SJCRH30 (cell line): ENCODE results near the gene SIGLEC7. TPM values are rescaled to one million over a fixed set of nuclear protein-coding genes. Genes with fewer than 3 reads are reported as not detected.

Experiments used
- DNase-seq, 2 experiments: peaks; one replicate each; pipeline ENCODE4 v3.0.0-alpha.2; 2015 to 2020
- H3K27ac ChIP-seq: fragments of 250-450 bp; sonication (Bioruptor Pico); 2 replicates; pipeline ENCODE4 v1.5.1; 2020; ENCODE audit warnings: mild to moderate bottlenecking, moderate library complexity
- H3K27me3 ChIP-seq: fragments of 250-450 bp; sonication (Bioruptor Pico); 2 replicates; pipeline ENCODE4 v1.5.1; 2020; ENCODE audit warnings: mild to moderate bottlenecking, moderate library complexity
- H3K36me3 ChIP-seq: fragments of 250-450 bp; sonication (Bioruptor Pico); 2 replicates; pipeline ENCODE4 v1.5.1; 2020; ENCODE audit warnings: mild to moderate bottlenecking, moderate library complexity
- H3K4me1 ChIP-seq: fragments of 250-450 bp; sonication (Bioruptor Pico); 2 replicates; pipeline ENCODE4 v1.5.1; 2020; ENCODE audit warnings: mild to moderate bottlenecking, moderate library complexity
- H3K4me3 ChIP-seq: fragments of 250-450 bp; sonication (Bioruptor Pico); 2 replicates; pipeline ENCODE4 v1.5.1; 2020; ENCODE audit warnings: mild to moderate bottlenecking, moderate library complexity
- H3K9me3 ChIP-seq: fragments of 250-450 bp; sonication (Bioruptor Pico); replicated peaks from 2 replicates; pipeline ENCODE4 v1.5.1; 2020; ENCODE audit warnings: mild to moderate bottlenecking, moderate library complexity
- total RNA-seq: library from RNA; depleted of rRNA; stranded (reverse); fragments of >200 nt; shearing (Covaris generic); gene quantifications from 2 replicates; pipeline ENCODE4 v1.2.3, GENCODE V29; 2014; rRNA removed

SIGLEC7 gene
- total RNA-seq = not detected in 2 replicates

DNA sequence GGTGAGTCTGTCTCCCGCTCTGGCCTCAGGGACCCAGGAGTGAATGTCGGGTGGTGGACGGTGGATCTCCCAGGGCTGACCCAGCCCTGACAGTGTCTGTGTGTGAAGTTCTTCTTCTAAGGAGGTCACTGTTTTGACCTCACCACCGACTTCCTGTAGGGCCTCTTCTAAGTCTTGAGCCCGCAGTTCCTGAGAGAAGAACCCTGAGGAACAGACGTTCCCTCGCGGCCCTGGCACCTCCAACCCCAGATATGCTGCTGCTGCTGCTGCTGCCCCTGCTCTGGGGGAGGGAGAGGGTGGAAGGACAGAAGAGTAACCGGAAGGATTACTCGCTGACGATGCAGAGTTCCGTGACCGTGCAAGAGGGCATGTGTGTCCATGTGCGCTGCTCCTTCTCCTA, at the start of gene SIGLEC7:
SIGLEC7 (plus strand) TSS at position 183 of the 400 bp plus-strand sequence; CDS start at position 252, 69 bp downstream.
- Histone ChIP-seq H3K27me3 (peaks cover 16% of the 10 kb centered on the region), H3K4me1 (no peaks in the 10 kb centered on the region), H3K36me3 (no peaks in the 10 kb centered on the region), H3K4me3 (no peak within 1 kb of the TSS), H3K27ac (no peak within 1 kb of the TSS), H3K9me3 (no peaks in the 10 kb centered on the region)
- no peak for DNase-seq

DNA sequence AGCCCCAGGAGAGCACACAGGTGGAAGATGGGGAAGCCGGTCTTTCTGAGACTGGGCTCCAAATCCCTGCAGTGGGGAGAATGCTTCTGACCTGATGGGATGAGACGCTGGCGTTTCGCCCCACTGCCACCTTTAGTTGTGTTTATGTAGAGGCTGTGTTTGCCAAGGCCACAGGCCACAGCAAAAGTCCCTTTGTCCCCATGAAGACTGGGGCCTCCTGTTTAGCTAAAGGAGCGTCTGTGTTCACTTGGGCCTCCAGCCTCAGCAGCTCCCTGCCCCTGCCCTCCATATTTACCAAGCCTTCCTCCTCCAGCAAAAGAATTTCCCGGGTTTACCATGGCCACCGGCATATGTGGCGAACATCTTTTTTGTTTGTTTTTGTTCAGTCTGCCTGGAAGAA, 49.0 kb upstream of the SIGLEC7 start:
- no peak for DNase-seq
- Histone ChIP-seq H3K36me3 (no peaks in the 10 kb centered on the region), H3K9me3 (no peaks in the 10 kb centered on the region), H3K27ac (no peak overlapping the region), H3K4me3 (no peak overlapping the region), H3K4me1 (no peaks in the 10 kb centered on the region), H3K27me3 (no peaks in the 10 kb centered on the region)

DNA sequence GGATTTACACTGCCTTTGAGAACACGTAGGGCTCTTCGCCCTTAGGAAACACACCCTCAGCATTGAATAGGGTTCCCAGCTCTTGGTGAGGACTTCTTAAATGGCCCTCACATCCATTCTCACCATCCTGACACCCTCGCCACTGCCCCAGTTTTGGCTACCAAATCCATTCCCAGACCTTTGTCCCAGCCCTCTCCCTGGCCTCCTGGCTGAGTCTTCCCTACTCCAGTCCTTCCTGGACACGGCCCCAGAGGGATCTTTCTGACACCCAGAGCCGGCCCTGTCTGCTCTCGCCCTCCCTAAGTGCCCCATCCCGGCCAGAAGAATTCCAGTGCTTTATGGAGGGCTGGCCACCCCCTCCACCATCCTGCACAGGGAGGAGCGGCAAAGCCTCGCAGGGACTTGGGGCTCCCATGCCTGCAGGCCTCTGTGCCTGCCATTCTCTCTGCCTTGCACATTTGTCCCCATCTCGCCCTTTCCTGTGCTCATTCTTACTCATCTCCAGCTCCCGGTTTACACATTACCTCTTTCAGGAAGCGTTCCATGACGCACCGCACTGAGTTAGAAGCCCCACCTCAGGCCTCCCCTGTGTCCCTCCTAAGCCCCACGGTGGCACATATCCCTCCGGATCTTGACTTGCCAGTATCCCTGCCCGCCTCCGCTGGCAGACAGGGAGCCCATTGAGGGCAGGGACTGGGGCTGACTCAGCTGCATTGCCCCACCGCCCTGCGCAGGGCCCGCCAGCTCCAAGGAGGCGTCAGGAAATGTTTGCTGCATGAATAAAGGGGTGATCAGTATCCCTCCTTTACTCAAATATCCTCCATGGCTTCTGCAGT, 48.4 kb upstream of the SIGLEC7 start:
- DNase-seq = no peak
- Histone ChIP-seq H3K27me3 (no peaks in the 10 kb centered on the region), H3K9me3 (no peaks in the 10 kb centered on the region), H3K27ac (no peak overlapping the region), H3K4me1 (no peaks in the 10 kb centered on the region), H3K36me3 (no peaks in the 10 kb centered on the region), H3K4me3 (no peak overlapping the region)

DNA sequence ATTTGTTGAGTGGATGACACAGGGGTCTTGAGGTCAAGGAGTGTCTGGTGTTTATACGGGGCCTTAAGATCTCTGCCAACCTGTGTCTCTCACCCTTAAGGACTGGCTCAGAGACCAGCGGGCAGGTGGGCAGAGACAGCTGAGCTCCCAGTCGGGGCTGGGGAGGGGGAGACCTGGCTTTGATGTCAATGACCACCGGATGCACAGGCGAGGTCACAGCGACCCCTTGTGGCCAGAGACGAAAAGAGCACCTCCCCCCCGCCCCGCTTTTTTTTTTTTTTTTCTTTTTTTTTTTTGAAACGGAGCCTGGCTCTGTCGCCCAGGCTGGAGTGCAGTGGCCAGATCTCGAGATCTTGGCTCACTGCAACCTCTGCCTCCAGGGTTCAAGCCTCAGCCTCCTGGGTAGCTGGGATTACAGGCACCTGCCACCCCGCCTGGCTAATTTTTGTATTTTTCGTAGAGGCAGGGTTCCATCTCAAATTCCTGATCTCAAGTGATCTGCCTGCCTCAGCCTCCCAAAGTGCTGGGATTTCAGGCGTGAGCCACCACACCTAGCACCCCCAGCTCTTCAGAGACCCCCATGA, 47.3 kb upstream of the SIGLEC7 start:
- peak; percentile 39 to 65 for DNase-seq
- H3K4me3 ChIP-seq = no peak overlapping the region
- H3K27me3 ChIP-seq = no peaks in the 10 kb centered on the region
- H3K36me3 ChIP-seq = peaks cover 2% of the 10 kb centered on the region; the same call in 1 of the 2 replicates
- H3K4me1 ChIP-seq = no peaks in the 10 kb centered on the region
- no peaks in the 10 kb centered on the region for H3K9me3 ChIP-seq
- no peak overlapping the region for H3K27ac ChIP-seq

DNA sequence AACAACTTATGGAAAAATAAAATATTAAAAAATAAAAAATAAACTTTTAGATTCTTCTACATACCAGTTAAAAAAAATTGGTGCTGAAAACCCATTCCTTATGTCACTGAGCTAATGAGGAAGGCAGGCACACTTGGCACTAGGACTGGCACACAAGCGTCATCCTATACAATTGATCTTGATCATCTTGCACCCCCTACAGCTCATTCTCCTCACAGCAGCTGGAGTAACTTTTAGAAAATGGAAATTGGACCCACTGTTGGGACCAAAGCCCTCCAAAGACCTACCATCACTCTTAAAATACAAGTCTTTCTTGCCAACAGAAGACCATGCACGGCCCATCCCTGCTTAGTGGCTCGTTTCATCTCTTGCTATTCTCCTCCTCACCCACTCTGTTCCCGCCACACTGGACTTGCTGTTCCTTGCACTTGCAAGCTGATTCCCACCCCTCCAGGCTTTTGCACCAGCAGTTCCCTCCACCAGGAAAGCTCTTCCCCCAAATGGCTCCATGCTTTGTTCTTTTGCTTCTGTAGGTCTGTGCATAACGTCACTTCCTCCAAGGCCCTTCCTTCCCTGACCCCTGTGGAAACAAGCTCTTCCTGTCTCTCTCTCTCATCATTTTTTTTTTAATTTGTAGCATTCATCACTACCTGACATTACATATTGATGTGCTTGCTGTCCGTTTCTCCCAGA, 45.5 kb upstream of the SIGLEC7 start:
- peak in 1 of 2 experiments; percentile 9 for DNase-seq
- no peak overlapping the region for H3K27ac ChIP-seq
- H3K4me3 ChIP-seq = no peak overlapping the region
- H3K27me3 ChIP-seq = no peaks in the 10 kb centered on the region
- H3K9me3 ChIP-seq = no peaks in the 10 kb centered on the region
- peaks cover 6% of the 10 kb centered on the region; the same call in 1 of the 2 replicates for H3K36me3 ChIP-seq
- no peaks in the 10 kb centered on the region for H3K4me1 ChIP-seq

DNA sequence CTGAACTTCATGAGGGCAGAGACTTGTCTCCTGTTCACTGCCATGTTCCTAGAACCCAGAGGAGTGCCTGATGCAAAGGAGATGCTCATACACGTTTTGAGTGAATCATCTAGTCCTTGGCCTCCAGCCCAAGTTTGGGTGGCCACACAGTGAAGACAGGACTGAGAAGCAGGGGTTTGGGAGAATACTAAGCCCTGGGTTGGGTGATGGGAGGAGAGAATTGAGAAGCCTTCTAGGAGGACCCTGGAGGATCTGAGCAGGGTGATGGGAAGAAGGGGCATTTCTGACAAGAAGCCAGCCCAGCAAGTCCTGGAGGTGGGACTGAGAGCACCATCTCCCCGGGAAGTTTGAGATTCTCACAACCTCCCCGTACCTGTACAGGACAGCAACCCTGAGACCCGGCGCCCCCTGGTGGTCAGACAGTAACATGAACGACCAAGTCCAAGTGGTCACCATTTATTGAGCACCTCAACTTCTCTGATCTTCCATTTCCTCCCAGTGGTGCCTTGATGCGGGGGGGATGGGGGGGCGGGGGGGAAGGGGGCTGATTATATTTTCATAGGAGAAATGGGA, 44.8 kb upstream of the SIGLEC7 start:
- DNase-seq = peak; percentile 48 to 63
- no peaks in the 10 kb centered on the region for H3K9me3 ChIP-seq
- H3K36me3 ChIP-seq = peaks cover 6% of the 10 kb centered on the region; the same call in 1 of the 2 replicates
- no peaks in the 10 kb centered on the region for H3K27me3 ChIP-seq
- H3K27ac ChIP-seq = no peak overlapping the region
- H3K4me1 ChIP-seq = no peaks in the 10 kb centered on the region
- H3K4me3 ChIP-seq = no peak overlapping the region

DNA sequence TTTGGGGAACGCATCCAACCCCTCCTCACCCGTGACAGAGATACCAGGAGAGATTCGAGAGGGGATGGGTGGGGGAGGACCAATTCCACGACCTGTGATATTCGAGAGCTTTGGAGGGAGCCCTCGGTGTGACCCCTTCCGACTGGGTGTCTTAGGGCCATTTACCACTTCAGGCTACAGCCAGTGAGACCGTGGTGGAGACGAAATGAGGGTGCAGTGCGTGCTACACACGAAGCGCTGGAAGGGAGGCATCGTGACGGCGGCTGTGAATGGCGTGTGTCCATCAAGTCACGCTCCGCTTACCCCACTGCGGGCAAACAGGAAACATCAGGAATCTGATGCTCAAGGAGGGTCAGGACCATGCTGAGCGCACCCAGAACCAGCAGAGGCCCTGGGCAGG, 44.3 kb upstream of the SIGLEC7 start:
- Histone ChIP-seq H3K4me3 (no peak overlapping the region), H3K27me3 (no peaks in the 10 kb centered on the region), H3K27ac (no peak overlapping the region), H3K36me3 (peaks cover 7% of the 10 kb centered on the region; the same call in 1 of the 2 replicates), H3K4me1 (no peaks in the 10 kb centered on the region), H3K9me3 (no peaks in the 10 kb centered on the region)
- no peak for DNase-seq

DNA sequence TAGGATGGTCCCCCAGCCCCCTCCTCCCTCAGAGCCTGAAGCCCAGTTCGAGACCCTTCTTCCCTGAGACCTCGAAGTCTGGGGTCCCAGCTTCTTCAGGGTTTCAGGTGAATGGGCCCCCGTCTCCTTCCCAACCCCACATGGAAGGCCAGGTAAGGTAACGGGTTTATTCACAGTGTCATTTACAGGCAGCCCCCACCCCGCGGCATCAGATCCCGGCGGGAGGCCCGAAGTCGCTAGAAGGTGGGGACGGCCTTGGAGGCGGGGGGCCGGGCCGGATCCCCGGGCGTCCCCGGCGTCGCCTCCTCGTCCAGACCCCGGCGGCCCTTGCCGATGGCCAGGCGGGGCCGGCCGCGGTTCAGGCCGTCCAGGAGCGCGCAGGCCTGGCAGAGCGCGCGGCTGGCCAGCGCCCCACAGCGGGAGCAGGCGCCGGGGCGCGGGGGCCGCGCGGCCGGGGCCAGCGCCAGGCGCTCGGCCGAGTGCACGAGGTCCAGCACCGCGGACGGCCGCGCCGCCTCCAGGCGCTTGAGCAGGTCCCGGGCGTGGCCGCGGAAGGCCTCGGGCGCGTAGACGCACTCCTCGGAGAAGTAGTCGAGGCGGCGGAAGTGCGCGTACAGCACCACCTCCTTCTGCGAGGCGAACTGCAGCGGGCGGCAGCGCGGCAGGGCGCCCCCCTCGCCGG, 43.6 kb upstream of the SIGLEC7 start:
- H3K4me3 ChIP-seq = no peak overlapping the region
- H3K27ac ChIP-seq = no peak overlapping the region
- H3K27me3 ChIP-seq = no peaks in the 10 kb centered on the region
- H3K36me3 ChIP-seq = peaks cover 11% of the 10 kb centered on the region; the same call in 1 of the 2 replicates
- DNase-seq = no peak
- H3K4me1 ChIP-seq = no peaks in the 10 kb centered on the region
- no peaks in the 10 kb centered on the region for H3K9me3 ChIP-seq

DNA sequence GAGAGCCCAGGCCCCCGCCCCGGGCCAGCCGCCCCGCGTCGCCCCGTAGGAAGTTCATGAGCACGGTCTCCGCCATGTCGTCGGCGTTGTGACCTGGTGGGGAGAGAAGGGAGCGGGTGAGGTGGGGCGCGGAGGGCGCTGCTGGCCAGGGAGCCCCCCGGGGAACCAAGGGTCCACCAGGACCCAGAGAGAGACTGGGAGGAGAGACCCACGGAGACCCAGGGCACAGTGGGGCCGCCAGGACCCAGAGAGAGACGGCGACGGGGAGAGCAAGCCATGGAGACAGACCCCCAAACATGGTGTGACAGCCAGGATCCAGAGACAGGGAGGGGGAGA, 43.1 kb upstream of the SIGLEC7 start:
- Histone ChIP-seq H3K27me3 (no peaks in the 10 kb centered on the region), H3K36me3 (peaks cover 11% of the 10 kb centered on the region; the same call in 1 of the 2 replicates), H3K4me1 (no peaks in the 10 kb centered on the region), H3K4me3 (no peak overlapping the region), H3K9me3 (no peaks in the 10 kb centered on the region), H3K27ac (no peak overlapping the region)
- DNase-seq = no peak

DNA sequence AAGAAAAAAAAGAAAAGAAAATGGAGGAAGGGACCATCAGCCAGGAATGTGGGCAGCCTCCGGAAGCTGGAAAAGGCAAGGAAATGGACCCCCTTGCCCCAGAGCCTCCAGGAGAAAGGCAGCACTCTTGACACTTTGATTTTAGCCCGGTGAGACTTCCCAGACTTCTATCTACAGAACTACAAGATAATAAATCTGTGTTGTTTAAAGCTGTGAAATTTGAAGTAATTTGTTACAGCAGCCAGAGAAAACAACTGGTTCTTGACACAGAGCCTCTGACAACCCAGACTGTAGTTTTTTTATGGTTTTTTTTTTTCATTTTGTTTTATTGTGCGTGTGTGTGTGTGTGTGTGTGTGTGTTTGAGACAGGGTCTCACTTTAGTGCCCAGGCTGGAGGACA, 41.5 kb upstream of the SIGLEC7 start:
- no peak overlapping the region for H3K4me3 ChIP-seq
- DNase-seq = no peak
- peaks cover 11% of the 10 kb centered on the region; the same call in 1 of the 2 replicates for H3K36me3 ChIP-seq
- H3K4me1 ChIP-seq = no peaks in the 10 kb centered on the region
- no peak overlapping the region for H3K27ac ChIP-seq
- H3K9me3 ChIP-seq = no peaks in the 10 kb centered on the region
- H3K27me3 ChIP-seq = no peaks in the 10 kb centered on the region

DNA sequence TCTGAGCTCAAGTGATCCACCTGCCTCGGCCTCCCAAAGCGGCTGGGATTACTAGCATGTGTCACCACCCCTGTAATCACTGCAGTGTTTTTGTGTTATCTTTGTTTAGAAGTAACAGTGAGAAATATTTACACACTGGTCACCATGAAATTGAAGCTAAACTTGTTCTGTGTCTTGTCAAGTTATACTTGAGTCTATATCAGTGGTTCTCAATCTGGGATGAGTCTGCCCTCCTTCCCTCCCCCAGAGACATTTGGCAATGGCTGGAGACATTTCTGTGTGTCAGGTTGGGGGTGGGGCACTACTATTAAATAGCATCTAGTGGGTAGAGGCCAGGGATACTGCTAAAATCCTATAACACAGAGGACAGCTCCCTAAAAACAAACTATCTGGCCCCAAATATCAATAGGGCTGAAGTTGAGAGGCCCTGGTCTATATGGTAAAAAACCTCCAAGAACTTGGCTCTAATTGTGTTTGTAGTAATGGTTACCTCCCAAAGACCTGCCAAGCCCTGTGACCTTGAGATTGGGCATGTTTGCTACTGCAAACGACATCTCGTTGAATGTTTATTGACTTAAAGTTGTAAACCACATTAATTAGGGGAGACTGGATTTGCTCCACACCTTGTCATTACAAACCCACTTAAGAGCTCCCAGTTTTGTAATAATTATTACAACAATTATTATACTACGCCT, 40.8 kb upstream of the SIGLEC7 start:
- H3K4me3 ChIP-seq = no peak overlapping the region
- DNase-seq = no peak
- H3K27me3 ChIP-seq = no peaks in the 10 kb centered on the region
- H3K4me1 ChIP-seq = no peaks in the 10 kb centered on the region
- peaks cover 11% of the 10 kb centered on the region; the same call in 1 of the 2 replicates for H3K36me3 ChIP-seq
- H3K27ac ChIP-seq = no peak overlapping the region
- H3K9me3 ChIP-seq = no peaks in the 10 kb centered on the region

DNA sequence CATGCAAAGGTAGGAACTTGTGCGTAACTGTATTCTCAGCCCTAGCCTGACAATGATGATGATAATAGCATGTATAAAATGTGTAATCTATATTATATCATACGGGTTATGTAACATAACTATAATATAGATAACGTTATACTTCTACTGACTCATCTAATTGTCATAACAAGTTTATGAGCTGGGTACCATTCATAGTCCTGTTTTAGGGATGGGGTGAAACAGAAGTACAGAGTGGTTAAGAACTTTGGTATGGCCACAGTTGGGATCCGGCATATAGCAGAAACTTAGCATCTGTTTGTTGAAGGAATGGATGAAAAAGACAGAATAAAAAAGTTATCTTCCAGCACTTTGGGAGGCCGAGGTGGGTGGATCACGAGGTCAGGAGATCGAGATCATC, 39.1 kb upstream of the SIGLEC7 start:
- no peaks in the 10 kb centered on the region for H3K9me3 ChIP-seq
- no peaks in the 10 kb centered on the region for H3K27me3 ChIP-seq

DNA sequence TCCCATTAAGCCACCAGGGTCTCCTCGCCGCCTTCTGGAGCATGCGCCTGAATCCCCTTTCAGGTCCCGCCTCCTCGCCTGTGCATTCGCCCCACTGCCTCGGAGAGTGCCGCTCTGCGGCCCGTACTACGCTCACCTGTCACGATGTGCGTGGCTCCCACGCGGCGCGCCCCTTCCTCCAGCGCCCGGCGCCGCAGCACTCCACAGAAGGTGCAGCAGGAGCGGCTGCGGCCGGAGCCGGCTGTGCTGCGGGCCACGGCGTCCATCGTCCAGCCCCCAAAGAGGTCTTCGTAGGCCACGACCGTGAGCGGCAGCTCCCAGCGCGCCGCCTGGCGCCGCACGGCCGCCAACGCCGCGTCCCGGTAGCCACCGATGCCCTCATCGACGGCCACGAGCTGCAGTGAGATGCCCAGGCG, 38.2 kb upstream of the SIGLEC7 start:
- no peaks in the 10 kb centered on the region for H3K4me1 ChIP-seq
- no peak overlapping the region for H3K27ac ChIP-seq
- H3K9me3 ChIP-seq = no peaks in the 10 kb centered on the region
- H3K27me3 ChIP-seq = no peaks in the 10 kb centered on the region
- no peak overlapping the region for H3K4me3 ChIP-seq
- DNase-seq = no peak
- peaks cover 11% of the 10 kb centered on the region; the same call in 1 of the 2 replicates for H3K36me3 ChIP-seq

More for the DNA sequence above, 39.1 kb upstream of the SIGLEC7 start:
- no peak for DNase-seq
- no peak overlapping the region for H3K4me3 ChIP-seq
- H3K4me1 ChIP-seq = no peaks in the 10 kb centered on the region
- no peak overlapping the region for H3K27ac ChIP-seq
- peaks cover 11% of the 10 kb centered on the region; the same call in 1 of the 2 replicates for H3K36me3 ChIP-seq
